Choroid plexus epithelial cell (primary cell): ENCODE results near the gene NGFR.

Source experiments
- DNase-seq: peaks from one replicate; pipeline ENCODE4 v3.0.0-alpha.2; 2010; ENCODE audit warnings: low read depth
- H3K4me3 ChIP-seq: 2 replicates; pipeline ENCODE4 v1.5.1; 2011; ENCODE audit warnings: low read depth, mild to moderate bottlenecking, control low read depth, low read length, moderate library complexity
- CTCF ChIP-seq: conservative IDR thresholded peaks from 2 replicates; pipeline ENCODE4 v1.5.1; 2011; ENCODE audit warnings: low read depth, mild to moderate bottlenecking, control low read depth, inconsistent platforms, low read length, moderate library complexity

Gene NGFR

GRCh38 chr17:49452661-49453060 is 42.4 kb upstream of the NGFR start:
- no peak for TF ChIP-seq CTCF
- no peak overlapping the region for H3K4me3 ChIP-seq
- no peak for DNase-seq

GRCh38 chr17:49454050-49454449 is 41.0 kb upstream of the NGFR start:
- no peak for TF ChIP-seq CTCF
- no peak for DNase-seq
- H3K4me3 ChIP-seq = no peak overlapping the region

- DNase-seq = no peak
- no peak overlapping the region for H3K4me3 ChIP-seq
- TF ChIP-seq CTCF = no peak
These were observed 39.7 kb upstream of the NGFR start for GRCh38 chr17:49455272-49455861.

GRCh38 chr17:49456183-49456965 is 38.7 kb upstream of the NGFR start:
- TF ChIP-seq CTCF = no peak
- DNase-seq = peak; percentile 78
- no peak overlapping the region for H3K4me3 ChIP-seq

- no peak for DNase-seq
- TF ChIP-seq CTCF = no peak
- no peak overlapping the region for H3K4me3 ChIP-seq
These were observed 37.2 kb upstream of the NGFR start for GRCh38 chr17:49457564-49458535.

GRCh38 chr17:49459401-49459984 is 35.6 kb upstream of the NGFR start:
- TF ChIP-seq CTCF = no peak
- DNase-seq = no peak
- H3K4me3 ChIP-seq = no peak overlapping the region
